ENCODE measurements around the gene ZMYND15. TPM values are rescaled to one million over a fixed set of nuclear protein-coding genes. Genes with fewer than 3 reads are reported as not detected.

The ZMYND15 gene
- total RNA-seq, 3 donors from 2014 or later (not counting 1 experiment from before 2014, with no cell fraction given), result 0.52 to 3.5 (median 0.93) TPM

- over 99% methylated on average over 10 of the region's 10 CpGs for WGBS (ENCODE audit: insufficient coverage)
- no peak for TF ChIP-seq CTCF (IDR thresholded peaks at IDR 0.05)
- Histone ChIP-seq H3K4me1 (ENCODE audit: control insufficient read depth, insufficient read depth, low read length) (peaks cover 80% of the 10 kb centered on the region), H3K27me3 (ENCODE audit: control insufficient read depth, insufficient read depth, low read length) (no peaks in the 10 kb centered on the region), H3K9me3 (ENCODE audit: control insufficient read depth, insufficient read depth, low read length) (no peaks in the 10 kb centered on the region), H3K27ac (ENCODE audit: low read length) (peak overlapping the region; percentile 90), H3K4me3 (ENCODE audit: low read length) (no peak overlapping the region), H3K36me3 (ENCODE audit: control insufficient read depth, insufficient read depth, low read length) (peaks cover 52% of the 10 kb centered on the region)
- H3K27me3 Mint-ChIP-seq (ENCODE audit: low read depth in 2 of 2), result no peaks in the 10 kb centered on the region
- peaks cover 7% of the 10 kb centered on the region for H3K36me3 Mint-ChIP-seq
- peaks cover 53 to 85% of the 10 kb centered on the region in 2 donors for H3K4me1 Mint-ChIP-seq
- peak overlapping the region; percentile 87 for H3K4me3 Mint-ChIP-seq
- intact Hi-C loops (cut with micrococcal nuclease), result no loop called here
- no peaks in the 10 kb centered on the region for H3K9me3 Mint-ChIP-seq
- peak overlapping the region; percentile 90 to 96 for H3K27ac Mint-ChIP-seq
- DNase-seq (no peak), ATAC-seq (no peak)
Measured at GRCh38 chr17:4716081-4716480, 23.6 kb upstream of the ZMYND15 start.

- H3K27ac Mint-ChIP-seq, result peak overlapping the region; percentile 80 to 96
- Histone ChIP-seq H3K27ac (ENCODE audit: low read length) (peak overlapping the region; percentile 66), H3K27me3 (ENCODE audit: control insufficient read depth, insufficient read depth, low read length) (no peaks in the 10 kb centered on the region), H3K36me3 (ENCODE audit: control insufficient read depth, insufficient read depth, low read length) (peaks cover 54% of the 10 kb centered on the region), H3K4me1 (ENCODE audit: control insufficient read depth, insufficient read depth, low read length) (peaks cover 71% of the 10 kb centered on the region), H3K9me3 (ENCODE audit: control insufficient read depth, insufficient read depth, low read length) (no peaks in the 10 kb centered on the region), H3K4me3 (ENCODE audit: low read length) (no peak overlapping the region)
- DNase-seq, result no peak
- intact Hi-C loops (cut with micrococcal nuclease), result no loop called here
- no peaks in the 10 kb centered on the region for H3K9me3 Mint-ChIP-seq
- no peak for TF ChIP-seq CTCF (IDR thresholded peaks at IDR 0.05)
- no peak overlapping the region for H3K4me3 Mint-ChIP-seq
- peak; percentile 17 to 60 (median 18) for ATAC-seq
- 65% methylated on average over 15 of the region's 17 CpGs for WGBS (ENCODE audit: insufficient coverage)
- peaks cover 7% of the 10 kb centered on the region for H3K36me3 Mint-ChIP-seq
- peaks cover 50 to 79% of the 10 kb centered on the region in 2 donors for H3K4me1 Mint-ChIP-seq
- no peaks in the 10 kb centered on the region for H3K27me3 Mint-ChIP-seq (ENCODE audit: low read depth in 2 of 2)
Measured at GRCh38 chr17:4717791-4718190, 21.8 kb upstream of the ZMYND15 start.

- ATAC-seq, result no peak
- DNase-seq, result no peak
- no peak overlapping the region for H3K4me3 ChIP-seq (ENCODE audit: low read length)
- H3K36me3 Mint-ChIP-seq, result peaks cover 7% of the 10 kb centered on the region
- H3K9me3 Mint-ChIP-seq, result no peaks in the 10 kb centered on the region
- H3K4me3 Mint-ChIP-seq, result peak overlapping the region; percentile 17
- peaks cover 50 to 77% of the 10 kb centered on the region in 2 donors for H3K4me1 Mint-ChIP-seq
- no peak for TF ChIP-seq CTCF (IDR thresholded peaks at IDR 0.05)
- no peaks in the 10 kb centered on the region for H3K9me3 ChIP-seq (ENCODE audit: control insufficient read depth, insufficient read depth, low read length)
- WGBS (ENCODE audit: insufficient coverage), result 94% methylated on average over 12 of the region's 13 CpGs
- peak overlapping the region; percentile 80 to 96 for H3K27ac Mint-ChIP-seq
- peaks cover 54% of the 10 kb centered on the region for H3K36me3 ChIP-seq (ENCODE audit: control insufficient read depth, insufficient read depth, low read length)
- peaks cover 66% of the 10 kb centered on the region for H3K4me1 ChIP-seq (ENCODE audit: control insufficient read depth, insufficient read depth, low read length)
- no peaks in the 10 kb centered on the region for H3K27me3 ChIP-seq (ENCODE audit: control insufficient read depth, insufficient read depth, low read length)
- H3K27ac ChIP-seq (ENCODE audit: low read length), result peak overlapping the region; percentile 66
- intact Hi-C loops (cut with micrococcal nuclease), result no loop called here
- no peaks in the 10 kb centered on the region for H3K27me3 Mint-ChIP-seq (ENCODE audit: low read depth in 2 of 2)
Measured at GRCh38 chr17:4718276-4718675, 21.4 kb upstream of the ZMYND15 start.

- Mint-ChIP-seq H3K27me3 (ENCODE audit: low read depth in 2 of 2) (no peaks in the 10 kb centered on the region), H3K9me3 (no peaks in the 10 kb centered on the region), H3K36me3 (peaks cover 7% of the 10 kb centered on the region), H3K4me1 (peaks cover 44 to 69% of the 10 kb centered on the region in 2 donors), H3K4me3 (no peak overlapping the region), H3K27ac (peak overlapping the region; percentile 40 to 80)
- no peak for ATAC-seq
- peaks cover 54% of the 10 kb centered on the region for H3K36me3 ChIP-seq (ENCODE audit: control insufficient read depth, insufficient read depth, low read length)
- no peak for TF ChIP-seq CTCF (IDR thresholded peaks at IDR 0.05)
- H3K27me3 ChIP-seq (ENCODE audit: control insufficient read depth, insufficient read depth, low read length), result no peaks in the 10 kb centered on the region
- no peak overlapping the region for H3K27ac ChIP-seq (ENCODE audit: low read length)
- no peak overlapping the region for H3K4me3 ChIP-seq (ENCODE audit: low read length)
- no peak for DNase-seq
- WGBS (ENCODE audit: insufficient coverage), result 84% methylated on average over 10 of the region's 10 CpGs
- H3K9me3 ChIP-seq (ENCODE audit: control insufficient read depth, insufficient read depth, low read length), result no peaks in the 10 kb centered on the region
- peaks cover 57% of the 10 kb centered on the region for H3K4me1 ChIP-seq (ENCODE audit: control insufficient read depth, insufficient read depth, low read length)
- intact Hi-C loops (cut with micrococcal nuclease), result no loop called here
Measured at GRCh38 chr17:4719146-4719545, 20.5 kb upstream of the ZMYND15 start.

Data from natural killer cell (primary cell).